MM.1S (cell line): ENCODE measurements around the gene ADGRL3.

Experiments
- CTCF ChIP-seq: fragments of 300-600 bp; sonication (generic); IDR thresholded peaks from 2 replicates; pipeline ENCODE4 v1.5.1; 2016; ENCODE audit warnings: antibody characterized with exemption, low read length, mixed read lengths
- EZH2phosphoT487 ChIP-seq: fragments of 300-600 bp; sonication (generic); IDR thresholded peaks from 2 replicates; pipeline ENCODE4 v1.6.1; 2018; ENCODE audit warnings: antibody characterized with exemption, low read length

- TF ChIP-seq CTCF (no peak), EZH2phosphoT487 (no peak)
Observed at GRCh38 chr4:61301271-61301670, 101.1 kb downstream of the ADGRL3 start.
